GM19467 (cell line): ENCODE measurements around the gene RNF8.
"Not testable (repeated sequence)": the region's sequence is repeated elsewhere in the genome, so short reads cannot be mapped to it uniquely, and the experiment has no call there.

Experiments used
- ATAC-seq: cut with Tn5 transposase; IDR thresholded peaks from one replicate; pipeline ENCODE4 v1.9.1; 2021; ENCODE audit warnings: mild to moderate bottlenecking, moderate library complexity; ENCODE audit not compliant: unreplicated experiment

RNF8 gene

GRCh38 chr6:37442416-37443215, 88.8 kb downstream of the RNF8 start:
- ATAC-seq = no peak

GRCh38 chr6:37443216-37443542, 89.4 kb downstream of the RNF8 start:
- not testable (repeated sequence) for ATAC-seq
